Activated CD4-positive, alpha-beta T cell treated with anti-CD3 and anti-CD28 coated beads, Interleukin-2, amount 50 U/mL, for 1 hour (primary cell): ENCODE measurements around the gene VPS11.
"Not testable (repeated sequence)": the region's sequence is repeated elsewhere in the genome, so short reads cannot be mapped to it uniquely, and the experiment has no call there.

Experiments used
- DNase-seq: peaks from one replicate; pipeline ENCODE4 v3.0.0-alpha.2; 2020

Gene VPS11

DNA sequence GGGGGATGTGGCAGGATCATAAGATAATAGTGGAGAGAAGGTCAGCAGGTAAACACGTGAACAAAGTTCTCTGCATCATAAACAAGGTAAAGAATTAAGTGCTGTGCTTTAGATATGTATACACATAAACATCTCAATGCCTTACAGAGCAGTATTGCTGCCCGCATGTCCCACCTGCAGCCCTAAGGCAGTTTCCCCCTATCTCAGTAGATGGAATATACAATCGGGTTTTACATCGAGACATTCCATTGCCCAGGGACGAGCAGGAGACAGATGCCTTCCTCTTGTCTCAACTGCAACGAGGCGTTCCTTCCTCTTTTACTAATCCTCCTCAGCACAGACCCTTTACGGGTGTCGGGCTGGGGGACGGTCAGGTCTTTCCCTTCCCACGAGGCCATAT, 28.1 kb upstream of the VPS11 start:
- not testable (repeated sequence) for DNase-seq

DNA sequence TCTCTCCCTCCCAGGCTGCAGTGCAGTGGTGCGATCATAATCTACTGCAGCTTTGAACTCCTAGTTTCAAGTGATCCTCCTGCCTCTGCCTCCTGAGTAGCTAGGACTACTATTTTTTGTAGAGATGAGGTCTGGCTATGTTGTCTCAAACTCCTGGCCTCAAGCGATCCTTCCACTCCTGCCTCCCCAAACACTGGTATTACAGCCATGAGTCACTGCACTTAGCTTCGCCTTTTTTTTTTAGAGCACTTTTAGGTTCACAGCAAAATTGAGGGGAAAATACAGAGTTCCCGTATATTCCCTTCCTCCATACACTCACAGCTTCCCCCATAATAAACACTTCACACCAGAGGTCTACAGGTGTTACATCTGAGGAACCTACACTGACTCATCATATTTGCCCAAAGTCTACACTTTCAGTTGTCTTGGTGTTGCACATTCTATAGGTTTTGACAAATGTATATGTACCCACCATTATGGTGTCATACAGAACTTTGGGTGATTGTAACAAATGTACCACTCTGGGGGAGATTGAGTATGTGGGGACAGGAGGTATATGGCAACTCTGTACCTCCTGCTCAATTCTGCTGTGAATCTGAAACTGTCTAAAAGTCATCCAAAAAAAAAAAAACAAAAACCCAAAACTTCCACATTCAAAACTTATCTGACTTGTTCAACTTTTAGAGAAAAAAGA, 25.6 kb upstream of the VPS11 start:
- DNase-seq = no peak

DNA sequence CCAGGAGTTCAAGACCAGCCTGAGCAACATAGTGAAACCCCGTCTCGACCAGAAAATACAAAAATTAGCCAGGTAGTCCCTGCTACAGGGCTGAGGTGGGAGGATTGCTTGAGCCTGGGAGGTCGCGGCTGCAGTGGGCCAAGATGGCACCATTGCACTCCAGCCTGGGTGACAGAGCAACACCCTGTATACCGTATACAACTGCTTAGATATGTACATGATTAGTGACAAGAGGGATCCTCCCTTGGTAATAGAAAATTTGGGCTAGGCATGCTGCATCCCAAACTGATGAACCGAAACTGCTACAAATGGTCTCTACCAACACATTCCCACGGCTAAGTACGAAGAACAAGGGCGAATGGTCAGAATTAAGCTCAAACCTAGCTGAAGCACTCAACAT, 24.7 kb upstream of the VPS11 start:
- DNase-seq = no peak

DNA sequence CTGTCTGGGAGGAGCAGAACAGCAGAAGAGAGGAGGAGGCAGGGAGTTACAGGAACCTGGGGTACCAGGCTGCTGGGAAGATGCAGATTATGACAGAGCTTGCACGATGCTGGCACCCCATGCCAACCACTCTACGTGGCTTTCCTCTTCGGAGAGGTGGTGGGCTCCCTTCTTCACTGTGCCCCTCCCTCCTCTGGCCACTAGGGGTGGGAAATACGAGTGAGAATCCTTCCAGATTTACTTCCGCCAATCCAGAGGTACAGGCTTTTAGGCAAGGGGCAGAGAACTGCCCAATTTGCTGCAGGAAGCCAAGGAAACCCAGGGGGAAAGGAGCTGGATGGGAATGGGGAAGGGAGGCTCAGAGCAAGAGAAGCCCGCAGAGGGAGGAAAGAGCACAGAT, 22.9 kb upstream of the VPS11 start:
- DNase-seq = no peak

DNA sequence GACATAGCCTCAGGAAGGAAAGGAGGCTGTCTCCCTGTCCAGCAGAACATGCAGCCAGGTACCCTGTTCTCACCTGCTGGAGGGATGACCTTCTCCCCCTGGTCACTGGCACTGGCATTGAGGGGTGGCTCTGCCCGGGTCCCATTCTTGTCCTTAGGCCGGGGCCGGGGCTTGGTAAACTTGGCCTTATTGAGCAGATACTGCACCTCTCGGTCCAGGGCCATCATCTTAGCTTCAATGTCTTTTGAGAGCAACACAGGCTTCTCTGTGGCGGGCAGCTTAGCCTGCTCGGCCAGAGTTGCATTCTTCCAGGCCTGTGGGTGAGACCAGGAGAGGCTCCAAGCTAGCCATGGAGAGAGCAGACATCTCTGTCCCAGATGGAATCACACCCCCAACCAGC, 21.1 kb upstream of the VPS11 start:
- no peak for DNase-seq

DNA sequence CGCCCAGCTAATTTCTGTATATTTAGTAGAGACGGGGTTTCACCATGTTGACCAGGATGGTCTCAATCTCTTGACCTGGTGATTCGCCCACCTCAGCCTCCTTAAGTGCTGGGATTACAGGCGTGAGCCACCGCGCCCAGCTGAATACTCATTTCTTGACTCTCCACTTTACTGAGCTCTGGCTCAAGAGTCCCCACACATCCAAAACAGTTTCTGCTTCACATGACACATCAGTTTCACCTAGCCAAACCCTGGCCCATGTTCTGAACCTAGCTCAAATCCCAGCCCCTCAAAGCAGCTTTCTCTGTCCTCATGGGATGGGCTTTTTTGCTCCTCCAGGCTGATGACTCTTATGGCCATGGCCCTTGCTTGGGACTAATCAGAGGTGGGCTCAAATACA, 20.4 kb upstream of the VPS11 start:
- DNase-seq = no peak

DNA sequence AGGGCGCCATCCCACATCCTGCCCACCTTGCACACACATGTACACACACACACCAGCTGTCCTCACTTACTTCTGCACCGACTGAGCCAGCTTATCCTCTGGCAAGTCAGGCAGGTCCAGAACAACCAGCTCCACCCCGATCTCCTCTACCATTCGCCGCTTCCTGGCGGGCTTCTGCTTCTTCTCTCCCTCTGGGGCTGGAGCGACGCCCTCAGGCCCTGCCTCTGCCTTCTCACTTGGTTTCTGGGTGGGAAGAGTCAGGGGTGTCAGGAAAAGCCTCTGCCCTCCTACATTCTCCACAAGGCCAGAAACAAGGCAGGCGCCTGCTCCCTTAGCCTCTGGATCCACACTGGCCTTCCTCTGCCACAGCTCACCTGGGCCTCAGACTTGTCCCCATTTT, 19.0 kb upstream of the VPS11 start:
- no peak for DNase-seq

DNA sequence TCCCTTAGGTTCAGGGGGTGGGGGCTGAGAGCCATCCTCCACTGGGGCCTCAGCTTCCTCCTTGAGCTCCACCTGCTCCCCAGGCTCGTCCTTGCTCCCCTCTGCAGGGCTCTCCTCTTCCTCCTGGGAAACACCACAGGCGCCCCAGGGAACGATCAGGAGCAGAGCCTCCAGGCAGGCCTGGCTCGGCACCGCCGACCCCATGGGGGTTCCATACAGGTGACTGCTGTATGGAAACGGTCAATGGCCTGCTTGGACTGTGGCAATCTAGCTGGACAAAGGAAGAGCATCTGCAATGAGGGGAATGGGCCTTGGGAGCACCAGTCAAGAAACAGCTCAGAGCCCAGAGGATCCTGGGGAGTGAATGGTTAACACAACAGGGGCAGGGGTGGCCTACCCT, 18.5 kb upstream of the VPS11 start:
- no peak for DNase-seq

DNA sequence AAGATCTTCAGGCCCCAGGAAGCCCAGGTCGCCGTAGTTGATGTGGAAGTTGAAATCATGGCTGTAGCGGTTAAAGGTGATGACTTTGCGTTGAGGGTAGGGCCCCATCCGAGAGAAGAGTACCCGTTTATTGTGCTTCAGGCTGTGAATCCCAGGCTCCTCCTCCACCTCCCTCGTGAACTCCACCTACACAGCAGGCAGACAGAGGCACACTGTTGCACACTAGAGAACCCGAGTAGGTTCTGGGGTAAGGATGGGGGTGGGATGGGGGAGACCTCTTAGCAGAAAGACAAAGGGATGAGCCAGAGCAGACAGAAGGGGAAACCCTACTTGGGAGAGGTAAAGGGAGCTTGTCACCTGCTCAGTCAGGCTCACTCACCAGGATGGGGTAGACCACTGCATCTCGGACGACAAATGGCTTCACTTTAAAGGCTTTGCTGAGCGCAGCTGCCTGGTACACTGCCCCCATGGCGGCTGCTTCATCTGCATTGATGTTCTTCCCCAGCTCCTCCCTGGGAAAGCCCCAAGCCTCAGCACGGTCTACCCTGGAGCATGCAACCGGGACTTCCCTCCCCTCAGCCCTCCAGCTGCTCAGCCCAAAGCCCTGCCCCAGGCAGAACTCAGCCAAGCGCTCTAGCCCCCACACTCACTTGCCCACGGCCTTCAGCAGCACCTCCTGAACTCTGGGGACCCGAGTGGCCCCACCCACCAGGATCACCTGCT, 16.0 kb upstream of the VPS11 start:
- no peak for DNase-seq

DNA sequence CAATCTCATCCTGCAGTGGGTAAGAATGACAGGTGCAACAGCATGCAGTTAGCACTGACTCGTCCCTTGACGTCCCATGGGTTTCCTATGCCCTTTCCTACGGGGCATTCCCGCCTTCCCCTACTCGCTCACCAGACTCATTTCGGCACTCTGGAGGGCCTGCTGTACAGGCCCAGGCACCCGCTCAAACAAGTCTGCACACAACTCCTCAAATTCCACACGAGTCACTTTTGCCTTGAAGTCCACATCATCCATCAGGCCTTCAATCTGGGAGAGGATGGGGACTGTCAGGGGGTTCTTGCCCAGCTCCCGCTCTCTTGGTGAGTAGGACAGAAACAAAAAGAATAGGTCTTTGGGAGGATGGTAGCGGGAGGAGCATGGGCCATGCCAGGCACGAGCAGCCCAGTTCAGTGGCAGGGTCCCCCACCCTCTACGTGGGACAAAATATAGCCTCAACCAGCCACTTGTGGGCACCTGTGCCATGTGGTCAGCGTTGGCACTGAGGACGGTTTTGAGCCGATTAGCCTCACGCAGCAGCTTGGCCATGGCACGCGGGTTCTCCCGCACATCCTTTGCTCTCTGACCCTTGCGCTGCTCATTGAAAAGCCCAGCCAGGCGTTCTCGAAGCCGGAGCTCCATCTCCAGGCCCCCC, 15.3 kb upstream of the VPS11 start:
- DNase-seq = no peak

DNA sequence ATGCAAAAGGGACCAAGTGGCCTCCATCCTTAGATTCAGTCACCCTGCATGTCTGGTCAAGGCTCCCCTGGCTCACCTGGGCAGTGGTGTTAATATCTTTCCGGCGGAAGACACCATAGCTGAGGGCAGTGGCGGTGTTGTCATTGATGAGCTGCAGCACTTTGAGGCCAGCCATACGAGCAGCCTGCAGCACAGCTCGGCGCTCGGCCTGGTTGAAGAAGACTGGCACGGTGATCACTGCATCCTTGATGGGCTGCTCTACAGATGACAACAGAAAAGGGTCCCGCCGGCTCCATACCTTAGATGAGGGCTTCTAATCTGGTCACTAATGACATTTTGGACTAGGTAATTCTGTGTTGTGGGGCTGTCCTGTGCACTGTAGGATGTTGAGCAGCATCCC, 13.2 kb upstream of the VPS11 start:
- DNase-seq = no peak

DNA sequence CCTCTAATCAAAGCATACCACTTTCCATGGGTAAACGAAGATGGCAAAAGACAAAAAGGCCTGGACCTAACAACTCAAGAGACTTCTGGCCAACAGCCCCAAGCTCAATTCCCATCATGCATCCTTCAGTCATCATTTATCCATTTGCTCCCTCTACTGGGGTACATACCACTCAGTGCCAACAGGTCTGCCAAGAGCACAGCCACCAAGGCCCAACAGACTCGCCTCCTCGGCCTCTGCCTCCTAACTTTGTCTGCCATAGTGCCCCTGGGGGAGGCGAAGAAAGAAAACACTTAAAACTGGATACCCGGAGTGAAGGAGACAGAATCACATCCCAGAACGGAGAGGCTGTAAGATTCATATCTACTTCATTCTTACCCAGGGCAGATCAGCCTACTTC, 11.7 kb upstream of the VPS11 start:
- no peak for DNase-seq

DNA sequence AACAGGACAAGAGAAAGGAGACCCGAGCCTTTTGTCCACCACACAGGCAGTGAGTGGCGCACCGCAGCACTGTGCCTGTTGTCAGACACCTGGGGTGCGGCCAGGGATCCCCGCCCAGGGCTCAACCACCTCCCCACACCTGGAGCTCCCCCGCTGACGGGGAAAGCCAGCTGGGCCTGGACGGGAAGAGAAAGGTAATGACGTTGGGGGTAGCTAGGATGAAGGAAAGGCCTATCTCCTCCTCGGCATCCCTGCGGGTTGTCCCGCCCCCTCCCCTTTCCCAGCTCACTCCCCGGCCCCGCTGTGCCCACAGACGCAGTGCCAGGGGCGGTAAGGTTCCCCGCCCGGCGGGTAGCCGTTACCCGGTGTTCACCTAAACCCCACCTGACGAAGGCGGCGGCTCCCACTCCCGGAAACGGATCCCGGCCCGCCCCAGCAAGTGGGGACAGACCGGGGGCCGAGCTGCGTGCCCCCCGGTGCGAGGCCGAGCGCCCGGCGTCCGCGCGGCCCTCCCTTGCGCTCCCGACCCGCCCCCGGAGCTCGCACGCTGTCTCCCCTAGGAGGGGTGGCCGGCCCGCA, 11.1 kb upstream of the VPS11 start:
- peak; percentile 43 for DNase-seq

DNA sequence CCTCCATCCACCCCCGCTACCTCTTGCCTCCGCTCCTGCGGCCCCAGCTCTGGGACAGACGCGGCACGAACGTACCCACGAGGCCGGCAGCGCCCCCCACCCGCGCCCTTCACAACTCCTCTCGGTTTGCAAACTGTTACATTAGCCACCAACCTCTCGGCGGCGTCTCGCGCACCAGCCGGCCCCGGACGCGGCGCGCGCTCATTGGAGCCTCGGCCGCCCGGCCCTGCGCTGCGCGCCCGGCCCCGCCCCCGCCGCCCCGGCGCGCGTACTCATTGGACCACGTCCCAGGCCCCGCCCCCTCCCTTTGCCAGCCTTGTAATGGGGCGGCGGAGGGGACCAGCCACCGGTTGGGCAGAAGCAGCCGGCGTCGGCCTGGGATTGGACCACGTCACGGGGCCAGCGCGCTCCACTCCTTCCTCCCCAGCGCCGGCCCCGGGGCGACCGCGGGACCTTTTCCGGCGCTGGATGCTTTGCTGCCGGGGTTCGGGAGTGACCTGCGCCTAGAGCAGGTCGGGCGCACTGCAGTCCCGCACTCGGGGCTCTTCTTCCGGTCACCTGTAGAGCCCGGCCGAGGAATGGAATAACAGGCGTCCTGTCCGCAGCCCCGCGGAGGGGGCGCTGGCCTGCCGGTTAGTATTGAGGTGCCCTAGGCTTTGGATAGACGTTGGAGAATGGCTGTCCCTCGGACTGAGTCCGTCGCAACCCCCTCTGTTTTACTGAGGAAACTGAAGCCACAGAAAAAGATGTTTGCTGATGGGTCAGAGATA, 10.4 kb upstream of the VPS11 start, which contains the start of gene HYOU1:
Gene HYOU1, minus strand, starts transcription at position 206 of the 770 bp plus-strand sequence. CDS start 1,045 bp downstream, outside the sequence.
- DNase-seq = peak; percentile 99

DNA sequence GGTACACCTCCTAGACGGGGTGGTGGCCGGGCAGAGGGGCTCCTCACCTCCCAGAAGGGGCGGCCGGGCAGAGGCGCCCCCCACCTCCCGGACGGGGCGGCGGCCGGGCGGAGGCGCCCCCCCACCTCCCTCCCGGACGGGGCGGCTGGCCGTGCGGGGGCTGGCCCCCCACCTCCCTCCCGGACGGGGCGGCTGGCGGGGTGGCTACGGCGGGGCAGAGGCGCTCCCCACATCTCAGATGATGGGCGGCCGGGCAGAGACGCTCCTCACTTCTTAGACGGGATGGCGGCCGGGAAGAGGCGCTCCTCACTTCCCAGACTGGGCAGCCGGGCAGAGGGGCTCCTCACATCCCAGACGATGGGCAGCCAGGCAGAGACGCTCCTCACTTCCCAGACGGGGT, 8.5 kb upstream of the VPS11 start:
- DNase-seq = not testable (repeated sequence)

DNA sequence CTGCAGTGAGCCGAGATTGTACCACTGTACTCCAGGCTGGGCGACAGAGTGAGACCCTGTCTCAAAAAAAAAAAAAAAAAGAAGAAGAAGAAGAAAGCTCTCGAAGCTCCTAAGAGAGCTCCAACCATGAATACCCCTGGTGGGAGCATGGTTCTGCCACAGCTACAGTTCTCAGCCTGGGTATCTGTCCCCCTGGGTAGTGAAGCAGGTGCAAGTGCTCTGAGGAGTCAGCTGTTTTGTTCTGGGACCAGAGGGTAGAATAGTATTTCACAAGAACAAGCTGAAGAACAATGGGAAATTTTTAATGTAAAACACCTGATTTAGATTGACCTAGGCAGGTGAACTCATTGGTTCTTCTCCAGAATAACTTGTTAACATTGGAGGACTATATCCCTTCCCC, 6.4 kb upstream of the VPS11 start:
- no peak for DNase-seq

DNA sequence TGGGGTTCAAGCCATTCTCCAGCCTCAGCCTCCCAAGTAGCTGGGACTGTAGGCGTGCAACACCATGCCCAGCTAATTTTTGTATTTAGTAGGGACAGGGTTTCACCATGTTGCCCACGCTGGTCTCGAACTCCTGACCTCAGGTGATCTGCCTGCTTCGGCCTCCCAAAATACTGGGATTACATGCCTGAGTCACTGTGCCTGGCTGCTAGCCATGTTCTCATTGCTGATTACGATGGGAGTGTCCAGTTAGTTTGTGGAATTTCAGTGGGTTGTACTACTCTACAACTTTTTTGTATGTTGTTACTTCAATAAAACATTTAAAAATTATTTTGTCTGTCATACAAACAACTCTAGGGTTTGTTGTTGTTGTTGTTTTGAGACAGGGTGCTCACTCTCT, 4.8 kb upstream of the VPS11 start:
- DNase-seq = no peak

DNA sequence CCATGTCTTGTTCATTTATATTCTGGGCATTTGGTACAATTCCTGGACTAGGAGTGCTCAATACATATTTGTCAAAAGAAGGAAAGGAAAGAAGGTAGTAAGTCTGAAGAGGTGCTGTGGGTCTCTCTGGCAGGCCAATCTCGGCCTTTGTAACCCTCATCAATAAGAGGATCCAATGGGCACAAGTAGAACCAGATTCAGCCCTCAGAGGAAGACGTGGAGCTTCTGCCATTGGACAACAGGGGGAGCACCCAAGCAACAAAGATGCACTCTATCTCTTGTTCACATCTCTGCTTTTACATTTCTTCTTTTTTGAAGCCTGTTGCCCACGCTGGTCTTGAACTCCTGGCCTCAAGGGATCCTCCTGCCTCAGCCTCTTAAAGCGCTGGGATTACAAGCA, 2.2 kb upstream of the VPS11 start:
- DNase-seq = peak; percentile 38

DNA sequence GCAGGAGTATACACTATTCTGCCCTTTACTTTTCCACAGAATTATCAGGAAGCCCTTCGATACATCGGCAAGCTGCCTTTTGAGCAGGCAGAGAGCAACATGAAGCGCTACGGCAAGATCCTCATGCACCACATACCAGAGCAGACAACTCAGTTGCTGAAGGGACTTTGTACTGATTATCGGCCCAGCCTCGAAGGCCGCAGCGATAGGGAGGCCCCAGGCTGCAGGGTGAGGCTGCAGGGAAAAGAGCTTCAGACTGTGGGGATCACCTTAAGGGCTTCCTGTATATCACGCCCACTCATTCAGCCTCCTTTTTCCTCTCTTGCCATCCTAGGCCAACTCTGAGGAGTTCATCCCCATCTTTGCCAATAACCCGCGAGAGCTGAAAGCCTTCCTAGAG, 10.2 kb downstream of the VPS11 start:
- DNase-seq = no peak

DNA sequence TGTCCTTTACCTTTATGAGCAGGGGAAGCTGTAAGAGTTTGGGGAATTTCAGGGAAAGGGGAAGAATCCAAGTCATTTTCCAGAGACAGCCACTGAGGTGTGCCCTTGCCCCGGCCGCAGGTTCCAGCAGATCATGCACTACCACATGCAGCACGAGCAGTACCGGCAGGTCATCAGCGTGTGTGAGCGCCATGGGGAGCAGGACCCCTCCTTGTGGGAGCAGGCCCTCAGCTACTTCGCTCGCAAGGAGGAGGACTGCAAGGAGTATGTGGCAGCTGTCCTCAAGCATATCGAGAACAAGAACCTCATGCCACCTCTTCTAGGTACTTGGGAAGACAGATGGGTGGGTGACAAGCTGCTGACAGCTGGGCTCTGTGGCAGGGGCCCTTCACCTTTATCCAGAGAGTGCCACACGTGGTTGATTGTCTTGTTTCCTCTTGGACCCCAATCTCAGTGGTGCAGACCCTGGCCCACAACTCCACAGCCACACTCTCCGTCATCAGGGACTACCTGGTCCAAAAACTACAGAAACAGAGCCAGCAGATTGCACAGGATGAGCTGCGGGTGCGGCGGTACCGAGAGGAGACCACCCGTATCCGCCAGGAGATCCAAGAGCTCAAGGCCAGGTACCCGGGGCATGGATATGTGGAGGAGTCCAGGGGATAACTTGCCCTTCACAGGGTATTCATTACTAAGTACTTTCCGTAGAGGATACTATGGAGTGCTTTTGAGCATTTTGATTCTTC, 11.2 kb downstream of the VPS11 start:
- no peak for DNase-seq

DNA sequence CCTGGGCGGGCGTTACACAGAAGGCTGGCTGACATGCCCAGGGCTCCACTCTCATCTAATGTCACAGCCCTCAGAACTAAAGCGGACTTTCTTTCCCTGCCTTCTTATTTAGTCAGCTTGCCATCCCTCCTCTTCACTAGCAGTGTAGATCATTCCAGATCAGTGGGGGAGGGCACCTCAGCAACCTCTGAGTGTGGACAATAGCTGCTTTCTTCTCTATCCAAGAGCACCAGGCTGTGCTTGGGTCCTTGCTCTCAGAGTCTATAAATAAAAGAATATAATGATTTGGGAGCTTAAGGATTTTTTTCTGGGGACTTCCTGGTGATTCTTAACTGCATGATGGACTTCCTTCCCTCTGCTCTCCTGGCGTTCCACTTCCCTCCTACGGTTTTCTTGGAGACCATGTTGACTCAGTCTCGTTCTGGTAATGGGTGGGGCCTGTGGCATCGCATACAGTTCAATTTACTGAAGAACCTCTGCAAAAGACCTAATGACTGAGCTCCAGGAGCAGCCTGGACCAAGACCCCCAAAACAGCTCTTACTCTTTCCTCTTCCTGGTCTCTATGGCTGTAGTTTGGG, 14.2 kb downstream of the VPS11 start:
- no peak for DNase-seq
